Mucosa of rectum (tissue), 2 donors: ENCODE results near the gene HILPDA.
"Not testable (repeated sequence)": the region's sequence is repeated elsewhere in the genome, so short reads cannot be mapped to it uniquely, and the experiment has no call there.

Experiments
- H3K27ac ChIP-seq, 2 donors: one replicate each; pipeline ENCODE4 v1.7.0; 2013; ENCODE audit warnings: inconsistent platforms in 2 of 2, low read depth in 2 of 2, low read length in 2 of 2
- H3K27me3 ChIP-seq, 2 donors: one replicate each; pipeline ENCODE4 v1.7.0; 2013; ENCODE audit warnings: low read length in 2 of 2; ENCODE audit not compliant: control insufficient read depth in 2 of 2, insufficient read depth in 2 of 2
- H3K36me3 ChIP-seq, 2 donors: one replicate each; pipeline ENCODE4 v1.7.0; 2013; ENCODE audit warnings: low read length in 2 of 2; ENCODE audit not compliant: control insufficient read depth in 2 of 2, insufficient read depth in 2 of 2
- H3K4me1 ChIP-seq, 2 donors: one replicate each; pipeline ENCODE4 v1.7.0; 2013; ENCODE audit warnings: low read length in 2 of 2, mild to moderate bottlenecking in 1 of 2; ENCODE audit not compliant: control insufficient read depth in 2 of 2, insufficient read depth in 2 of 2
- H3K4me3 ChIP-seq, 2 donors: one replicate each; pipeline ENCODE4 v1.7.0; 2013; ENCODE audit warnings: low read length in 2 of 2
- H3K9ac ChIP-seq, 2 donors: one replicate each; pipeline ENCODE4 v1.7.0; 2013; ENCODE audit warnings: low read length in 2 of 2, low read depth in 1 of 2, mild to moderate bottlenecking in 1 of 2
- H3K9me3 ChIP-seq, 2 donors: one replicate each; pipeline ENCODE4 v1.7.0; 2013; ENCODE audit warnings: low read length in 2 of 2; ENCODE audit not compliant: control insufficient read depth in 2 of 2
- donor health status: healthy.
- donor health status: Normal muscosa, but diverticular disease.

Gene HILPDA

DNA sequence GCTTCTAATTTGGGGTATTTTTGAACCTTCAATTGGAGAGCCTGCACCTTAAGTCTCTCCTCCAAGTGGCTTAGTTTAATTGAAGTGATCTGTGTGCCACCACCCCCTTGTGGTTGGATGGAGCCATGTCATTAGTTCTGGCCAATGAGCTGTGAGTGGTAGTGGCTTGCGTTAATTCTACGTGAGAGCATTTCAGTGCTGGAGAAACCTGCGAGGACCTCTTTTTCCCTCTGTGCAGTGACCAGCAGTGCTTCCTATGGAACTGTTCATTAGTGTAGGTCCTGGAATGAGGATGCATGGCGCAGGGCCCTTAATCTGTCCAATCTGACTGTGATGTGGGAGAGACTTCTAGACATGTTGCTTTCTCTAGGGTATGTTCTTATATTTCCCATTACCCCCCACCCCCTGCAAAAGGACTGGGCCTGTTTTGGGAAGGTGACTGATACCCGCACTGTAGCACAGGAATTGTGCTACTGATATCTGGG is 3.8 kb downstream of the HILPDA start:
- H3K36me3 ChIP-seq, result peaks cover 1 to 6% of the 10 kb centered on the region in 2 donors
- H3K9ac ChIP-seq, result no peak overlapping the region
- no peaks in the 10 kb centered on the region for H3K9me3 ChIP-seq
- H3K27me3 ChIP-seq, result no peaks in the 10 kb centered on the region
- peaks cover 19 to 32% of the 10 kb centered on the region in 2 donors for H3K4me1 ChIP-seq
- H3K27ac ChIP-seq, result no peak overlapping the region
- no peak overlapping the region for H3K4me3 ChIP-seq

DNA sequence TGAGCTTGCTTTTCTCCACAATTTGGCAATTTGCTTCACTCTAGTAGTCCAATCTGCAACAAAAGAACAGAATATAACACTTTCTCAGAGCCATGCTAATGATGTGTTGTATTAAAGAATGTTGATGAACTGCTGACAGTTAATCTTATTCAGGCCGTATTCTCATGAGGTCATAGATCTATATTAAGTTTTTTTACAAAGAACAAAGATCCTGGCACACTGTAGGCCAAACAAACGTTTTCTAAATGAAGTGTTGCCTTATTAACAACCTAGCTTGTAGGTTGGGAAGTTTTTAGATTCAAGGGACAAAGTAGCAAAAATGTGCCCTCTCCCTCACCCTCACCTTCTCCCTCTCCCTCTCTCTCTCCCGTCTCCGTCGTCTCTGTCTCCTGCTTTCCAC is 6.8 kb downstream of the HILPDA start:
- H3K9ac ChIP-seq, result no peak overlapping the region
- H3K27me3 ChIP-seq, result no peaks in the 10 kb centered on the region

DNA sequence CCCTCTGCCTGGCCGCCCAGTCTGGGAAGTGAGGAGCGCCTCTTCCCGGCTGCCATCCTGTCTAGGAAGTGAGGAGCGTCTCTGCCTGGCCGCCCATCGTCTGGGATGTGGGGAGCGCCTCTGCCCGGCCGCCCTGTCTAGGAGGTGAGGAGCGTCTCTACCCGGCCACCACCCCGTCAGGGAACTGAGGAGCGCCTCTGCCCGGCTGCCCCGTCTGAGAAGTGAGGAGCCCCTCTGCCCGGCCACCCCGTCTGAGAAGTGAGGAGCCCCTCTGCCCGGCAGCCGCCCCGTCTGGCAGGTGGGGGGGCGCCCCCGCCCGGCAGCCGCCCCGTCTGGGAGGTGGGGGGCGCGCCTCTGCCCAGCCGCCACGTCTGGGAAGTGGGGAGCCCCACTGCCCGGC is 7.7 kb downstream of the HILPDA start:
- H3K9ac ChIP-seq, H3K27ac ChIP-seq, H3K27me3 ChIP-seq, H3K9me3 ChIP-seq, H3K36me3 ChIP-seq, H3K4me3 ChIP-seq: not testable (repeated sequence)
- H3K4me1 ChIP-seq, result peaks cover 9 to 12% of the 10 kb centered on the region in 2 donors

More for the DNA sequence above, 6.8 kb downstream of the HILPDA start:
- Histone ChIP-seq H3K4me3 (no peak overlapping the region), H3K36me3 (peaks cover 0 to 4% of the 10 kb centered on the region in 2 donors), H3K27ac (no peak overlapping the region), H3K9me3 (no peaks in the 10 kb centered on the region), H3K4me1 (peaks cover 12 to 14% of the 10 kb centered on the region in 2 donors)

GRCh38 chr7:128463933-128464332 is 8.3 kb downstream of the HILPDA start:
- H3K27me3 ChIP-seq, H3K27ac ChIP-seq, H3K9ac ChIP-seq, H3K4me1 ChIP-seq, H3K9me3 ChIP-seq, H3K36me3 ChIP-seq, H3K4me3 ChIP-seq: not testable (repeated sequence)

DNA sequence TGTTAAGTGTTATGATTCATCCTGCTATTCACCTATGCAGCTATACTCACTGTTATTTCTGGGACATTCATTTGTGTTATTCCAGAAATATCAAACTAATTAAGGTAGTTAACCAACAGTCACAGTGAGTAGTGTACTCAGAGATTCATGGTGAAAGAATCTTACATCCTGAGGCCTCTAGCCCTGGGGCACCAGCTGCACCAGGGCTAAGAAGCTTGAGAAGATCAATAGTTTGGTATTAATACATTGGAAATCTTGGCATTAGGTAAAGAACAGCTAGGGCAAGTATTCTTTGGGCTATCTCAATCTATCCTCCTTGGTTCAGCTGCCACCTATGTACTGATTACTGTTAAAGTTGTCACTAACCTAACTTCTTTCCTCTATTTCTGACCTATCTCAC is 11.2 kb downstream of the HILPDA start:
- not testable (repeated sequence) for H3K27ac ChIP-seq, H3K4me3 ChIP-seq, H3K9me3 ChIP-seq, H3K36me3 ChIP-seq, H3K4me1 ChIP-seq, H3K9ac ChIP-seq, H3K27me3 ChIP-seq

GRCh38 chr7:128476402-128477335 is 21.0 kb downstream of the HILPDA start, which contains the start of gene METTL2B:
METTL2B (plus strand) TSS chr7:128476748; CDS start chr7:128476766, 18 bp downstream.
- Histone ChIP-seq H3K4me1 (peaks cover 4 to 11% of the 10 kb centered on the region in 2 donors), H3K9ac (peak within 1 kb of the TSS; percentile 69 to 70), H3K4me3 (peak within 1 kb of the TSS; percentile 72 to 82), H3K27ac (peak within 1 kb of the TSS; percentile 81 to 84)
- not testable (repeated sequence) for H3K9me3 ChIP-seq, H3K36me3 ChIP-seq, H3K27me3 ChIP-seq

DNA sequence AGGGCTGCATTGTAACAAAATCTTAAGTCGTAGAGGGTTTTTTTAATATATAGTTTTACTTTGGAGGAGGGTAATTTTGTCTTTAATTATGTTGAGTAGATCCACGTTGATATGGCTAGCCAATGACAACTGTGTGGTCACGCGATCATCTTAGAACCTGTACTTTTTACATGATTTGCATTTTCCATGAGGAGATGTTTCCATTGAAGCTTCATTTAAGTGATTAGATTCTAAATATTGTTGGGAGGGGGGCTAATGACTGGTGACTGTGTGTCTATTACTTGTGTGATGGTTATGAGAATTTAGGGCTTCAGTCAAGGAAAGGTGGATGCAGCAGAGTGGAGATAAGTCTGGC is 21.6 kb downstream of the HILPDA start:
- Histone ChIP-seq H3K4me1 (peaks cover 4 to 11% of the 10 kb centered on the region in 2 donors), H3K9ac (peak overlapping the region; percentile 69 to 70), H3K27ac (peak overlapping the region; percentile 81 to 84), H3K4me3 (peak overlapping the region; percentile 72 to 82)
- not testable (repeated sequence) for H3K36me3 ChIP-seq, H3K27me3 ChIP-seq, H3K9me3 ChIP-seq

GRCh38 chr7:128479082-128479481 is 23.4 kb downstream of the HILPDA start:
- not testable (repeated sequence) for H3K4me3 ChIP-seq, H3K27ac ChIP-seq, H3K9ac ChIP-seq, H3K9me3 ChIP-seq, H3K27me3 ChIP-seq
- Histone ChIP-seq H3K4me1 (peaks cover 4 to 11% of the 10 kb centered on the region in 2 donors), H3K36me3 (peaks cover 8 to 13% of the 10 kb centered on the region in 2 donors)

DNA sequence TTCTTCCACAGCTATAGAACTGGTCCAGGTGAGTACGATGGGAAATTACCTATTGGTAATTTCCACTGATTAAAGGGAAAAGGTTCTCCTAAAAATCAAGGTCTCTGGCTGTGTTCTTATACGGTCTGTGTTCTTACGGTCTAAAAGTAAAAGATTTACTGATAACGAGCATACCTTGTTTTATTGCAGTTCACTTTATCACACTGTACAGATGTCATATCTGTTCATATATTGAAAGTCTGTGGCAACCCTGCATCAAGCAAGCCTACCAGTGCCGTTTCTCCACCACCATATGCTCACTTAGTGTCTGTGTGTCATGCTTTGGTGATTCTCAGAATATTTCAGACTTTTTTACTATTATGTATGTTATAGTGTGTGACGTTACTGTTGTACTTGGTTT is 32.5 kb downstream of the HILPDA start:
- H3K9ac ChIP-seq, H3K9me3 ChIP-seq, H3K27me3 ChIP-seq, H3K4me1 ChIP-seq, H3K4me3 ChIP-seq, H3K36me3 ChIP-seq, H3K27ac ChIP-seq: not testable (repeated sequence)

DNA sequence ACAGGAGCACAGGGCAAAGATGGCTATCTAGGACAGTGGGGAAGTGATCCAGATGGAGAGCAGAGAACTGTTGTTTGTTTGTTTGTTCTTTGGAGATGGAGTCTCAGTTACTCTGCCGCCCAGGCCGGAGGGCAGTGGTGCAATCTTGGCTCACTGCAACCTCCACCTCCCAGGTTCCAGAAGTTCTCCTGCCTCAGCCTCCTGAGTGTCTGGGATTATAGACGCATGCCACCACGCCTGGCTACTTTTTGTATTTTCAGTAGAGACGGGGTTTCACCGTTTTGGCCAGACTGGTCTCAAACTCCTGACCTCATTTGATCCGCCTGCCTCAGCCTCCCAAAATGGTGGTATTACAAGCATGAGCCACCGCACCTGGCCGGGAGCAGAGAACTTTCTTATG is 41.7 kb downstream of the HILPDA start:
- Histone ChIP-seq H3K27me3 (no peaks in the 10 kb centered on the region), H3K9me3 (no peaks in the 10 kb centered on the region), H3K4me3 (no peak overlapping the region), H3K4me1 (no peaks in the 10 kb centered on the region), H3K27ac (no peak overlapping the region), H3K9ac (no peak overlapping the region), H3K36me3 (peaks cover 17 to 30% of the 10 kb centered on the region in 2 donors)
